ENCODE data around the gene ELF3. TPM values are rescaled to one million over a fixed set of nuclear protein-coding genes. Genes with fewer than 3 reads are reported as not detected.

The ELF3 gene
- total RNA-seq, 4 donors from 2014 or later = 1.0 to 67.7 (median 2.0) TPM

DNA sequence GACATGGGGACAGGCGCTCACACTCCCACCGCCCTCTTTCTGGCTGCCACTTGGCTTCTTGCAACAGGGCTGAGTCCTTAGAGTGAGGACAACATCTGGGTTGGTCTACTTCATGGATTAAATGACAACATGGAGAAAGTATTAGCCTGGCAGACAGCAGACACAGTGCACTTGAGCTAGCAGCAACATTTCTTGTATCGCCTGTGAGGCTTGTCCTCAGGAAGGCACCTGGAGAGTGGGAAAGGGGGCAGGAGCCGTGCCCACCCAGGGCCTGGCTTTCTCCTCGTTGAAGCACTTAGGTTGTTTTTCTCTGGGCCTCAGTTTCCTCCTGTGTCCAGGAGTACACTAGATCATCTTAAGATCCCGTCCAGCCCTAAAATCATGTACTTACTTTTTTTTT lies 3.7 kb downstream of the ELF3 start:
- intact Hi-C loops (cut with DNase I; ENCODE audit: low total_unique reads) = no loop called here
- no peaks in the 10 kb centered on the region for H3K4me1 ChIP-seq
- no peak for TF ChIP-seq POLR2A (IDR thresholded peaks at IDR 0.05)
- TF ChIP-seq, protein P1, sequence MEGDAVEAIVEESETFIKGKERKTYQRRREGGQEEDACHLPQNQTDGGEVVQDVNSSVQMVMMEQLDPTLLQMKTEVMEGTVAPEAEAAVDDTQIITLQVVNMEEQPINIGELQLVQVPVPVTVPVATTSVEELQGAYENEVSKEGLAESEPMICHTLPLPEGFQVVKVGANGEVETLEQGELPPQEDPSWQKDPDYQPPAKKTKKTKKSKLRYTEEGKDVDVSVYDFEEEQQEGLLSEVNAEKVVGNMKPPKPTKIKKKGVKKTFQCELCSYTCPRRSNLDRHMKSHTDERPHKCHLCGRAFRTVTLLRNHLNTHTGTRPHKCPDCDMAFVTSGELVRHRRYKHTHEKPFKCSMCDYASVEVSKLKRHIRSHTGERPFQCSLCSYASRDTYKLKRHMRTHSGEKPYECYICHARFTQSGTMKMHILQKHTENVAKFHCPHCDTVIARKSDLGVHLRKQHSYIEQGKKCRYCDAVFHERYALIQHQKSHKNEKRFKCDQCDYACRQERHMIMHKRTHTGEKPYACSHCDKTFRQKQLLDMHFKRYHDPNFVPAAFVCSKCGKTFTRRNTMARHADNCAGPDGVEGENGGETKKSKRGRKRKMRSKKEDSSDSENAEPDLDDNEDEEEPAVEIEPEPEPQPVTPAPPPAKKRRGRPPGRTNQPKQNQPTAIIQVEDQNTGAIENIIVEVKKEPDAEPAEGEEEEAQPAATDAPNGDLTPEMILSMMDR (IDR thresholded peaks at IDR 0.05) = no peak
- H3K4me3 ChIP-seq = no peak overlapping the region
- DNase-seq = no peak
- no peaks in the 10 kb centered on the region for H3K27me3 ChIP-seq
- H3K27ac ChIP-seq = no peak overlapping the region
- H3K36me3 ChIP-seq = no peaks in the 10 kb centered on the region
- H3K9me3 ChIP-seq = no peaks in the 10 kb centered on the region

DNA sequence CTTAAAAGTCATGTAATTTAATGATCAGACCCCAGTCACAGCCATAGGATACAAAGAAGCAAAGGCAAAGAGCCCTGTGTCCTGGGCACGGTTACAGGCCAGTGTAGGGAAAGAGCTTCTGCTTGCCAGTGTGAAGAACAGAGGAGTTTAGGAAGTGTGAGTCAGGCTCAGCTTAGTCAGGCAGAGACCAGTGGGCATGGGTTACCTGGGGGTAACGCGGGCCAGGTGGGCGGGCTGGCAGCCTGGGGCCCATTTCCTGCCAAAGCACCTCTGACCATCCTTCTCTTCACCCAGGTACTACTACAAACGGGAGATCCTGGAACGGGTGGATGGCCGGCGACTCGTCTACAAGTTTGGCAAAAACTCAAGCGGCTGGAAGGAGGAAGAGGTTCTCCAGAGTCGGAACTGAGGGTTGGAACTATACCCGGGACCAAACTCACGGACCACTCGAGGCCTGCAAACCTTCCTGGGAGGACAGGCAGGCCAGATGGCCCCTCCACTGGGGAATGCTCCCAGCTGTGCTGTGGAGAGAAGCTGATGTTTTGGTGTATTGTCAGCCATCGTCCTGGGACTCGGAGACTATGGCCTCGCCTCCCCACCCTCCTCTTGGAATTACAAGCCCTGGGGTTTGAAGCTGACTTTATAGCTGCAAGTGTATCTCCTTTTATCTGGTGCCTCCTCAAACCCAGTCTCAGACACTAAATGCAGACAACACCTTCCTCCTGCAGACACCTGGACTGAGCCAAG lies 4.7 kb downstream of the ELF3 start:
- intact Hi-C loops (cut with DNase I; ENCODE audit: low total_unique reads) = loop anchor here (5.0 kb wide), 1 partner anchor 107 kb away; the partner anchor contains the start of gene GPR37L1
- Histone ChIP-seq H3K36me3 (no peaks in the 10 kb centered on the region), H3K4me1 (no peaks in the 10 kb centered on the region), H3K9me3 (no peaks in the 10 kb centered on the region), H3K4me3 (no peak overlapping the region), H3K27ac (no peak overlapping the region), H3K27me3 (no peaks in the 10 kb centered on the region)
- DNase-seq = no peak
- TF ChIP-seq POLR2A (IDR thresholded peaks at IDR 0.05) = no peak
- TF ChIP-seq, protein P1 (IDR thresholded peaks at IDR 0.05) = no peak

DNA sequence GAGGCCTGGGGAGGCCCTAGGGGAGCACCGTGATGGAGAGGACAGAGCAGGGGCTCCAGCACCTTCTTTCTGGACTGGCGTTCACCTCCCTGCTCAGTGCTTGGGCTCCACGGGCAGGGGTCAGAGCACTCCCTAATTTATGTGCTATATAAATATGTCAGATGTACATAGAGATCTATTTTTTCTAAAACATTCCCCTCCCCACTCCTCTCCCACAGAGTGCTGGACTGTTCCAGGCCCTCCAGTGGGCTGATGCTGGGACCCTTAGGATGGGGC lies 5.2 kb downstream of the ELF3 start:
- H3K36me3 ChIP-seq = no peaks in the 10 kb centered on the region
- TF ChIP-seq, protein P1 (IDR thresholded peaks at IDR 0.05) = no peak
- TF ChIP-seq POLR2A (IDR thresholded peaks at IDR 0.05) = no peak
- H3K27me3 ChIP-seq = no peaks in the 10 kb centered on the region
- no peak overlapping the region for H3K27ac ChIP-seq
- H3K4me3 ChIP-seq = no peak overlapping the region
- intact Hi-C loops (cut with DNase I; ENCODE audit: low total_unique reads) = loop anchor here (5.0 kb wide), 1 partner anchor 107 kb away; the partner anchor contains the start of gene GPR37L1
- no peaks in the 10 kb centered on the region for H3K9me3 ChIP-seq
- H3K4me1 ChIP-seq = no peaks in the 10 kb centered on the region
- DNase-seq = no peak

DNA sequence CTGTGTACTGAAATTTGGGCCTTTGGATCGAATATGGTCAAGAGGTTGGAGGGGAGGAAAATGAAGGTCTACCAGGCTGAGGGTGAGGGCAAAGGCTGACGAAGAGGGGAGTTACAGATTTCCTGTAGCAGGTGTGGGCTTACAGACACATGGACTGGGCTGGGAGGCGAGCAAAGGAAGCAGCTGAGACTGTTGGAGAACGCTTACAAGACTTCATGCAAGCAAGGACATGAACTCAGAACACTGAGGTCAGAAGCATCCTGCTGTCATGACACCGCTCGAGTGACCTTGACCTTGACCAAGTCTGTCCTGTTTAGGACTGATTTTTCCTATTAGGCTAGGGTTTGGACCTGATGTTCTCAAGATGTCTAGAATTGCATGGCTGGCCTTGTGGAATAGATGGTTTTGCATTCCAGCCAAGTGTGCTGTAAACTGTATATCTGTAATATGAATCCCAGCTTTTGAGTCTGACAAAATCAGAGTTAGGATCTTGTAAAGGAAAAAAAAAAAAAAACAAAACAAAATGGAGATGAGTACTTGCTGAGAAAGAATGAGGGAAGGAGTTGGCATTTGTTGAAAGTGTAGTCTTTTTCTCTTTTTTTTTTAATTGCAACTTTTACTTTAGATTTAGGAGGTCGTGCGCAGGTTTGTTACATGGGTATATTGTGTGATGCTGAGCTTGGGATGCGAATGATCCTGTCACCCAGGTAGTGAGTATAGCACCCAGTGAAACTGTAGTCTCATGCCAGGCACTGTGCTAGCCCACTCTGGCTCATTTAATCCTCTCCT lies 5.8 kb downstream of the ELF3 start:
- H3K36me3 ChIP-seq = no peaks in the 10 kb centered on the region
- no peaks in the 10 kb centered on the region for H3K9me3 ChIP-seq
- no peak overlapping the region for H3K4me3 ChIP-seq
- H3K4me1 ChIP-seq = no peaks in the 10 kb centered on the region
- no peak for DNase-seq
- no peak overlapping the region for H3K27ac ChIP-seq
- H3K27me3 ChIP-seq = no peaks in the 10 kb centered on the region
- intact Hi-C loops (cut with DNase I; ENCODE audit: low total_unique reads) = loop anchor here (5.0 kb wide), 1 partner anchor 106 kb away; the partner anchor contains the start of gene GPR37L1
- TF ChIP-seq, protein P1 (IDR thresholded peaks at IDR 0.05) = no peak
- no peak for TF ChIP-seq POLR2A (IDR thresholded peaks at IDR 0.05)

Data from uterus (tissue), 4 donors.